Keratinocyte (primary cell): ENCODE measurements around the gene KLK11. TPM values are rescaled to one million over a fixed set of nuclear protein-coding genes. Genes with fewer than 3 reads are reported as not detected.
A peak's percentile ranks its signal among the peaks of the same experiment; 100 is the strongest.

Experiments used
- DNase-seq: peaks from one replicate; pipeline ENCODE4 v3.0.0-alpha.2; 2011; ENCODE audit warnings: low read depth, missing footprints, low spot score
- FAIRE-seq: peaks from 2 replicates; lab custom pipeline; 2011; peaks lifted over from hg19 to GRCh38; lab: Jason Lieb, UNC
- H2AFZ ChIP-seq: 2 replicates; pipeline ENCODE4 v1.6.0; 2012; ENCODE audit warnings: low read length, control low read depth, inconsistent platforms; ENCODE audit not compliant: control insufficient read depth
- H3K27ac ChIP-seq: 2 replicates; pipeline ENCODE4 v1.5.1; 2011; ENCODE audit warnings: low read length; ENCODE audit not compliant: control insufficient read depth, insufficient read depth
- H3K27me3 ChIP-seq: 3 replicates; pipeline ENCODE4 v1.6.0; 2011; ENCODE audit warnings: low read length; ENCODE audit not compliant: control insufficient read depth, insufficient read depth; ENCODE audit errors: extremely low read depth
- H3K36me3 ChIP-seq, 2 experiments: 2 replicates in 1 of 2; 3 replicates in 1 of 2; pipeline ENCODE4 v1.5.1; 2011; ENCODE audit warnings: low read length in 2 of 2, mild to moderate bottlenecking in 1 of 2; ENCODE audit not compliant: control insufficient read depth in 2 of 2, insufficient read depth in 2 of 2; ENCODE audit errors: extremely low read depth in 1 of 2
- H3K4me1 ChIP-seq: 3 replicates; pipeline ENCODE4 v1.5.1; 2011; ENCODE audit warnings: low read length; ENCODE audit not compliant: control insufficient read depth, insufficient read depth; ENCODE audit errors: extremely low read depth
- H3K4me2 ChIP-seq: 3 replicates; pipeline ENCODE4 v1.6.0; 2011; ENCODE audit warnings: low read depth, low read length; ENCODE audit not compliant: control insufficient read depth, insufficient read depth; ENCODE audit errors: extremely low read depth
- H3K4me3 ChIP-seq, 3 experiments: fragments of 200-600 bp in 1 of 3; sonication (generic) in 1 of 3; 2 replicates in 2 of 3; 3 replicates in 1 of 3; pipeline ENCODE4 v1.5.1; 2011 to 2016; ENCODE audit warnings: low read length in 3 of 3, mild to moderate bottlenecking in 3 of 3, control low read depth in 2 of 3, inconsistent platforms in 1 of 3, low read depth in 1 of 3, mixed read lengths in 1 of 3, mixed run types in 1 of 3, moderate library complexity in 1 of 3; ENCODE audit not compliant: control insufficient read depth in 2 of 3, insufficient read depth in 2 of 3; ENCODE audit errors: extremely low read depth in 1 of 3
- H3K79me2 ChIP-seq: 2 replicates; pipeline ENCODE4 v1.6.0; 2012; ENCODE audit warnings: low read length; ENCODE audit not compliant: control insufficient read depth, insufficient read depth
- H3K9ac ChIP-seq: 3 replicates; pipeline ENCODE4 v1.6.0; 2011; ENCODE audit warnings: low read length; ENCODE audit not compliant: control insufficient read depth, insufficient read depth; ENCODE audit errors: extremely low read depth
- H3K9me1 ChIP-seq: 3 replicates; pipeline ENCODE4 v1.6.0; 2011; ENCODE audit warnings: low read length; ENCODE audit not compliant: control insufficient read depth, insufficient read depth; ENCODE audit errors: extremely low read depth
- H3K9me3 ChIP-seq: 2 replicates; pipeline ENCODE4 v1.5.1; 2012; ENCODE audit warnings: low read depth, low read length; ENCODE audit not compliant: control insufficient read depth
- H4K20me1 ChIP-seq: 3 replicates; pipeline ENCODE4 v1.6.0; 2011; ENCODE audit warnings: low read length; ENCODE audit not compliant: control insufficient read depth, insufficient read depth; ENCODE audit errors: extremely low read depth
- CTCF ChIP-seq, 3 experiments: IDR thresholded peaks in 1 of 3; conservative IDR thresholded peaks in 1 of 3; optimal IDR thresholded peaks in 1 of 3; 2 replicates in 2 of 3; 3 replicates in 1 of 3; pipeline versions ENCODE3 to v1.5.1; 2011; ENCODE audit warnings: low read length in 3 of 3, mild to moderate bottlenecking in 3 of 3, moderate library complexity in 2 of 3, control low read depth in 1 of 3, inconsistent platforms in 1 of 3; ENCODE audit not compliant: insufficient read depth in 2 of 3; ENCODE audit errors: extremely low read depth in 1 of 3
- EZH2 ChIP-seq: IDR thresholded peaks from one replicate; pipeline ENCODE4 v1.6.1; 2012; ENCODE audit warnings: inconsistent platforms, mild to moderate bottlenecking, low read length, moderate library complexity
- dilution Hi-C: fragments of 300-500 bp; cut with MboI; formaldehyde crosslinking; loops from one replicate; pipeline ENCODE4 v1.7.0; 2020; ENCODE audit warnings: low sequenced_read_pairs; ENCODE audit not compliant: extremely low pct_ligation_motif_present
- polyA plus RNA-seq, 5 experiments: library from polyadenylated mRNA; depleted of rRNA in 3 of 5; stranded (reverse) in 3 of 5; stranded (forward) in 1 of 5; unstranded in 1 of 5; fragments of >200 nt; gene quantifications; 1 replicate in 1 of 5; 2 replicates in 3 of 5; 3 replicates in 1 of 5; pipeline versions ENCODE4 v1.2.1 to v1.2.3, GENCODE V29; 2011 to 2012; ENCODE audit warnings: missing spikeins in 2 of 5, low read depth in 1 of 5, low replicate concordance in 1 of 5

Gene KLK11
- polyA plus RNA-seq, 1 donor (not counting 4 experiments of a cell fraction or from before 2014, with no cell fraction given), result 18.0 TPM

GRCh38 chr19:50982186-50982585, 44.2 kb downstream of the KLK11 start:
- Histone ChIP-seq H3K79me2 (no peaks in the 10 kb centered on the region), H3K9me3 (no peaks in the 10 kb centered on the region), H4K20me1 (no peaks in the 10 kb centered on the region), H3K9ac (no peak overlapping the region), H3K36me3 (no peaks in the 10 kb centered on the region), H3K27me3 (peaks cover 12% of the 10 kb centered on the region), H3K9me1 (no peaks in the 10 kb centered on the region), H3K4me2 (no peak overlapping the region), H3K27ac (no peak overlapping the region), H3K4me1 (peaks cover 9% of the 10 kb centered on the region), H3K4me3 (peak overlapping the region in 1 of 3 experiments; percentile 1), H2AFZ (no peak overlapping the region)
- dilution Hi-C loops, result no loop called here
- FAIRE-seq, result no peak
- no peak for DNase-seq
- TF ChIP-seq EZH2 (no peak), CTCF (optimal IDR thresholded peaks at IDR 0.05 in 1 of 3, IDR thresholded peaks at IDR 0.05 in 1 of 3, conservative IDR thresholded peaks at IDR 0.05 in 1 of 3; ENCODE audit: extremely low read depth in 1 of 3, insufficient read depth in 2 of 3, low read length in 3 of 3) (no peak)

- TF ChIP-seq CTCF (optimal IDR thresholded peaks at IDR 0.05 in 1 of 3, IDR thresholded peaks at IDR 0.05 in 1 of 3, conservative IDR thresholded peaks at IDR 0.05 in 1 of 3; ENCODE audit: extremely low read depth in 1 of 3, insufficient read depth in 2 of 3, low read length in 3 of 3), result no peak
- no peak for TF ChIP-seq EZH2
- H4K20me1 ChIP-seq, result no peaks in the 10 kb centered on the region
- H3K79me2 ChIP-seq, result no peaks in the 10 kb centered on the region
- H3K4me3 ChIP-seq, result peak overlapping the region in 1 of 3 experiments; percentile 1
- FAIRE-seq, result no peak
- H3K9ac ChIP-seq, result no peak overlapping the region
- no peaks in the 10 kb centered on the region for H3K9me3 ChIP-seq
- no peak overlapping the region for H3K4me2 ChIP-seq
- H3K27ac ChIP-seq, result no peak overlapping the region
- dilution Hi-C loops, result no loop called here
- no peak for DNase-seq
- H3K36me3 ChIP-seq, result no peaks in the 10 kb centered on the region
- peaks cover 12% of the 10 kb centered on the region for H3K27me3 ChIP-seq
- peaks cover 9% of the 10 kb centered on the region for H3K4me1 ChIP-seq
- no peaks in the 10 kb centered on the region for H3K9me1 ChIP-seq
- H2AFZ ChIP-seq, result no peak overlapping the region
Measured at GRCh38 chr19:50981587-50982146, 44.7 kb downstream of the KLK11 start.
